Esophagus squamous epithelium (tissue), 5 donors: ENCODE data around the gene GALNT11. TPM values are rescaled to one million over a fixed set of nuclear protein-coding genes. Genes with fewer than 3 reads are reported as not detected.

Experiments
- DNase-seq: peaks from one replicate; lab custom pipeline; 2025; lab: John Stamatoyannopoulos, UW
- H3K27ac ChIP-seq, 4 donors: fragments of 200-600 bp; sonication (generic); one replicate each; pipeline ENCODE4 v1.5.1; 2016 to 2019; ENCODE audit warnings: mild to moderate bottlenecking in 1 of 4
- H3K27me3 ChIP-seq, 4 donors: fragments of 200-600 bp; sonication (generic); 1 replicate in 3 of 4; 2 replicates in 1 of 4; pipeline versions ENCODE4 v1.5.1 to v1.6.0; 2017 to 2021; ENCODE audit warnings: antibody characterized with exemption in 1 of 4
- H3K36me3 ChIP-seq, 3 donors: fragments of 200-600 bp; sonication (generic); one replicate each; pipeline ENCODE4 v1.5.1; 2016 to 2019
- H3K4me1 ChIP-seq, 3 donors: fragments of 200-600 bp; sonication (generic); one replicate each; pipeline ENCODE4 v1.5.1; 2017 to 2019
- H3K4me3 ChIP-seq, 4 donors: fragments of 200-600 bp; sonication (generic); 1 replicate in 3 of 4; 2 replicates in 1 of 4; pipeline ENCODE4 v1.5.1; 2016 to 2019; ENCODE audit warnings: mild to moderate bottlenecking in 2 of 4, moderate library complexity in 1 of 4
- H3K9me3 ChIP-seq, 3 donors: fragments of 200-600 bp; sonication (generic); one replicate each; pipeline ENCODE4 v1.5.1; 2016 to 2019
- POLR2A ChIP-seq, 4 donors: fragments of 450-650 bp; IDR thresholded peaks; one replicate each; pipeline ENCODE4 v1.6.1; 2017; ENCODE audit warnings: antibody characterized with exemption in 4 of 4, mild to moderate bottlenecking in 4 of 4, moderate library complexity in 3 of 4
- WGBS, 2 donors: methylation state at CpG; one replicate each; pipeline ENCODE4 v1.1.5; 2018; 5-methylcytosine and 5-hydroxymethylcytosine counted together
- intact Hi-C: fragments of 100-400 bp; cut with DNase I; formaldehyde crosslinking; loops from one replicate; pipeline ENCODE4 v1.15.0; 2022
- total RNA-seq, 4 donors: library from RNA; depleted of rRNA; stranded (reverse); fragments of >200 nt; gene quantifications; one replicate each; pipeline ENCODE4 v1.1.0, GENCODE V29; 2016
- TF ChIP-seq, protein P1 (sequence below), 6 experiments: fragments of 450-650 bp in 4 of 6; fragments of 200-600 bp in 2 of 6; sonication (generic) in 2 of 6; IDR thresholded peaks; one replicate each; pipeline ENCODE4 v1.5.1; 2016 to 2019; ENCODE audit warnings: antibody characterized with exemption in 6 of 6, mild to moderate bottlenecking in 4 of 6, moderate library complexity in 4 of 6
- donor health status: DM: yes; HTN: yes; CAD: no.

The GALNT11 gene
- total RNA-seq, 4 donors from 2014 or later, result 26.9 to 53.3 (median 33.6) TPM

DNA sequence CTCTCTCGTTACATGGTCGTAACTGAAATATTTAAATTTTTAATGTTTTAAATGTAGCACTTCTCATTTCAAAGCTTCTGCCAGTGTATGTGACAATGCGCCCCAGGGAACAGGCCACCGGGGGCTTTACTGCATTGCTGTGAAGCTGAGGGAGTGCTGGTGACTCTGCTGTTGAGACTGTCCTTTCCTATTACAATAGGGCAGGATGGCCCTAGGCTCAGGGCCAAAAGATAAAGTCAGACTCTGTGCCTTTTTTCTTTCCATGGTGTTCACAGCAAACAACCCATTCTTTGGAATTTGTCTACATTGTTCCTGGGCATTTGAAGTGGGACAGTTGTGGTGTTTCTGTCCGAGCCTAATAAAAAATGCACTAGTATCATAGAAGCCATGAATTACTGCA lies 107.3 kb downstream of the GALNT11 start:
- 84 to 91% methylated on average over 5 of the region's 5 CpGs for WGBS, 2 donors
- H3K4me3 ChIP-seq, result no peak overlapping the region
- H3K9me3 ChIP-seq, result no peaks in the 10 kb centered on the region
- H3K27ac ChIP-seq, result no peak overlapping the region
- no peaks in the 10 kb centered on the region for H3K27me3 ChIP-seq
- no peaks in the 10 kb centered on the region for H3K4me1 ChIP-seq
- TF ChIP-seq, protein P1, sequence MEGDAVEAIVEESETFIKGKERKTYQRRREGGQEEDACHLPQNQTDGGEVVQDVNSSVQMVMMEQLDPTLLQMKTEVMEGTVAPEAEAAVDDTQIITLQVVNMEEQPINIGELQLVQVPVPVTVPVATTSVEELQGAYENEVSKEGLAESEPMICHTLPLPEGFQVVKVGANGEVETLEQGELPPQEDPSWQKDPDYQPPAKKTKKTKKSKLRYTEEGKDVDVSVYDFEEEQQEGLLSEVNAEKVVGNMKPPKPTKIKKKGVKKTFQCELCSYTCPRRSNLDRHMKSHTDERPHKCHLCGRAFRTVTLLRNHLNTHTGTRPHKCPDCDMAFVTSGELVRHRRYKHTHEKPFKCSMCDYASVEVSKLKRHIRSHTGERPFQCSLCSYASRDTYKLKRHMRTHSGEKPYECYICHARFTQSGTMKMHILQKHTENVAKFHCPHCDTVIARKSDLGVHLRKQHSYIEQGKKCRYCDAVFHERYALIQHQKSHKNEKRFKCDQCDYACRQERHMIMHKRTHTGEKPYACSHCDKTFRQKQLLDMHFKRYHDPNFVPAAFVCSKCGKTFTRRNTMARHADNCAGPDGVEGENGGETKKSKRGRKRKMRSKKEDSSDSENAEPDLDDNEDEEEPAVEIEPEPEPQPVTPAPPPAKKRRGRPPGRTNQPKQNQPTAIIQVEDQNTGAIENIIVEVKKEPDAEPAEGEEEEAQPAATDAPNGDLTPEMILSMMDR (IDR thresholded peaks at IDR 0.05), result no peak
- no peak for TF ChIP-seq POLR2A (IDR thresholded peaks at IDR 0.05)
- intact Hi-C loops, result no loop called here
- H3K36me3 ChIP-seq, result peaks cover 12 to 89% (median 28%) of the 10 kb centered on the region in 3 donors
- DNase-seq, result no peak

DNA sequence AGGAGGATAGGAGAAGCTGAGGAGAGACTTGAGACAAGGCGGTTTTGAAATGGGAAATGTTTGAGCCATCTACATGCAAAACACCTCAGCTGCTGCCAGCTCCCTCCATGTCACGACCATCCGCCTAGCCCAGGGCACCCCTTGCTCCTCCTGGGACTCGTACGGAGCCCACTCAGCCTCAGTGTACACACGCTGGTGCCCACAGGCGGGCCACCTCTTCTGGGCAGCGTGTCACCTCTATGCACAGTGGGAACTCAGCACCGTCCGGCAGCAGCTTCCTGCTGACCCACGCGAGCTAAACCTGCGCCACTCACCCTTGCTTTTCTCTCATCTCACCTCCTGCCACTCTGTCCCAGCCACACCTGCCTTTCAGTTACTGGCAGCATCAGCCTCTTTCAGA lies 108.3 kb downstream of the GALNT11 start:
- 98 to 99% methylated on average over 9 to 13 of the region's 13 CpGs for WGBS, 2 donors
- no peaks in the 10 kb centered on the region for H3K9me3 ChIP-seq
- TF ChIP-seq, protein P1 (IDR thresholded peaks at IDR 0.05), result no peak
- no peak for TF ChIP-seq POLR2A (IDR thresholded peaks at IDR 0.05)
- intact Hi-C loops, result no loop called here
- no peaks in the 10 kb centered on the region for H3K27me3 ChIP-seq
- no peak for DNase-seq
- H3K36me3 ChIP-seq, result peaks cover 19 to 89% (median 31%) of the 10 kb centered on the region in 3 donors
- no peak overlapping the region for H3K4me3 ChIP-seq
- no peaks in the 10 kb centered on the region for H3K4me1 ChIP-seq
- H3K27ac ChIP-seq, result no peak overlapping the region

DNA sequence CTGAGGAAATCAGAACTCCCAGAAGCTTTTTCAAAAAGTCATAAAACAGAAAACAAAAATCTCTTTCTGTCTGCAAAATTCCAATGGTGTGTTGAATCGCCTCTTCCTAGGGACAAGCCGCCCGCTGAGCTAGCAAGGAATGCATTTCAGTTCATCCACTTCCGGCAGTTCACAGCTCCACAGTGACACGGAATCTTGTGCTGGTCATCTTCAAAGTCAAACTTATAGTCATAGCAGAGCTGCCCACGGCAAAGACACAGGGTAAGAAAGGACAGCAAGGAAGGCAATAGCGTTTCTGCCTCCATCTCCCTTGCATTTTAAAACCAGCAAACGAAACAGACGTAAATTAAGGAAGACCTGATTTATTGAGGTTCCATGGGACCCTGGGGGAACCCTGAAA lies 111.2 kb downstream of the GALNT11 start:
- no peaks in the 10 kb centered on the region for H3K4me1 ChIP-seq
- DNase-seq, result no peak
- no peaks in the 10 kb centered on the region for H3K27me3 ChIP-seq
- no peak for TF ChIP-seq POLR2A (IDR thresholded peaks at IDR 0.05)
- TF ChIP-seq, protein P1 (IDR thresholded peaks at IDR 0.05), result no peak
- intact Hi-C loops, result no loop called here
- H3K9me3 ChIP-seq, result no peaks in the 10 kb centered on the region
- H3K27ac ChIP-seq, result no peak overlapping the region
- peaks cover 20 to 89% (median 21%) of the 10 kb centered on the region in 3 donors for H3K36me3 ChIP-seq
- WGBS, 2 donors, result 78 to 80% methylated on average over 9 of the region's 9 CpGs
- H3K4me3 ChIP-seq, result no peak overlapping the region

DNA sequence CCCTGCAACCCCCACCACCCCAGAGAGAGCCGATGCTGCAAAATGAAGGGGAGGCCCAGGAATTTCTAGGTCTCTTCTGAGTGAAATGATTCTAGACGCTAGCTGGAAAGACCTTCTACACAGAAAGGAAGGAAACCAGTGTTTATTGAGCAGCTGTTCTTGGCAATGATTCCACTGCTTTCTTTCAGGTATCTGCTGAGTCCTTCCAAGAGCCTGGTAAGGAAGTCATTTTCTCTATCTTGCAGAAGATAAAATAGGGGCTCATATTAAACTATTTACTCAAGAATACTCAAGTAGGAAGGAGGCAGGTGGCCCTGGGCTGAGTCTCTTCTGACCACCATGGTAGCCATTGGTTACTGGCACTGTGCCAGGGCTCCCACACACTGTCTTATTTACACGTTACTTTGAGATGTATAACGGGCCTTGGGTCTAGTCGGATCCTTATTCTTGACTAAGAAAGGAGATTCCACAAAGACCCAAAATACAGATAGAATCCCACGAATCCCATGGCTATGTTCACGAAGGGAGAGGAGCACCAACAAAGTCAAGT lies 112.1 kb downstream of the GALNT11 start:
- DNase-seq, result no peak
- Histone ChIP-seq H3K27ac (no peak overlapping the region), H3K4me3 (no peak overlapping the region), H3K27me3 (no peaks in the 10 kb centered on the region), H3K4me1 (no peaks in the 10 kb centered on the region), H3K36me3 (peaks cover 21 to 89% (median 23%) of the 10 kb centered on the region in 3 donors), H3K9me3 (no peaks in the 10 kb centered on the region)
- TF ChIP-seq, protein P1 (IDR thresholded peaks at IDR 0.05), result no peak
- no peak for TF ChIP-seq POLR2A (IDR thresholded peaks at IDR 0.05)
- WGBS, 2 donors, result 86 to 88% methylated on average over 6 of the region's 7 CpGs
- intact Hi-C loops, result no loop called here

DNA sequence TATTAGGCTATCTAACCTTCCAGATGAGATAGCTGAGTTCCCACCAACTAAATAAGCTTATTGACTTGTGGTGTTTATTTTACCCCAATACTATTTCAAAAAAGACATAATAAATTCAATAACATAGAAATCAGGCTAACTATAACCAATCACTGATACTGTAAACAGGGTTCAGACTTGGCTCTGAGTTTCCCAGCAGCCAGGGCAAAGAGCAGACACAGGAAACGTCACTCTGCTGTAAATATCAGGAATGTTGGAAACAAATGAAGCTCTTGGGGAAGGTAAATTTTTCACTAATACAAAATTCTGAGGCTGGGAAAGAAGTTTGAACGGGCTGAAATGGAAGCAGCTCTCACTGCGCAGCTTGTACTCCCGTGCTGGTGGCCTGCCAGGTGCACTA lies 114.6 kb downstream of the GALNT11 start:
- Histone ChIP-seq H3K27me3 (no peaks in the 10 kb centered on the region), H3K4me1 (no peaks in the 10 kb centered on the region), H3K36me3 (peaks cover 24 to 96% (median 34%) of the 10 kb centered on the region in 3 donors), H3K27ac (no peak overlapping the region), H3K9me3 (no peaks in the 10 kb centered on the region), H3K4me3 (no peak overlapping the region)
- no peak for DNase-seq
- 90 to 93% methylated on average over 4 of the region's 4 CpGs for WGBS, 2 donors
- intact Hi-C loops, result no loop called here
- TF ChIP-seq, protein P1 (IDR thresholded peaks at IDR 0.05), result no peak
- no peak for TF ChIP-seq POLR2A (IDR thresholded peaks at IDR 0.05)
